H9 (cell line): ENCODE measurements around the gene GABRR2. TPM values are rescaled to one million over a fixed set of nuclear protein-coding genes. Genes with fewer than 3 reads are reported as not detected.
A peak's percentile ranks its signal among the peaks of the same experiment; 100 is the strongest.

Experiments used
- DNase-seq: peaks from one replicate; pipeline ENCODE4 v3.0.0-alpha.2; 2017
- H2AFZ ChIP-seq: one replicate; pipeline ENCODE4 v1.6.1; 2013; ENCODE audit warnings: mild to moderate bottlenecking, low read length, control low read depth, moderate library complexity
- H2AK5ac ChIP-seq: 2 replicates; pipeline ENCODE4 v1.6.1; 2013; ENCODE audit warnings: low read length, control low read depth, mixed read lengths; ENCODE audit not compliant: insufficient read length
- H2BK120ac ChIP-seq: one replicate; pipeline ENCODE4 v1.6.1; 2013; ENCODE audit warnings: low read depth, mild to moderate bottlenecking, low read length, control low read depth, inconsistent platforms; ENCODE audit not compliant: poor library complexity, severe bottlenecking
- H2BK12ac ChIP-seq: 2 replicates; pipeline ENCODE4 v1.6.1; 2013; ENCODE audit warnings: low read length, control low read depth, mixed read lengths, low read depth; ENCODE audit not compliant: insufficient read length
- H2BK15ac ChIP-seq: 2 replicates; pipeline ENCODE4 v1.6.1; 2013; ENCODE audit warnings: low read depth, low read length, control low read depth
- H2BK20ac ChIP-seq: one replicate; pipeline ENCODE4 v1.6.1; 2013; ENCODE audit warnings: low read depth, mild to moderate bottlenecking, low read length, control low read depth, inconsistent platforms; ENCODE audit not compliant: poor library complexity, severe bottlenecking
- H2BK5ac ChIP-seq: 2 replicates; pipeline ENCODE4 v1.6.1; 2013; ENCODE audit warnings: low read length, control low read depth, mixed read lengths; ENCODE audit not compliant: insufficient read length
- H3K14ac ChIP-seq: 2 replicates; pipeline ENCODE4 v1.6.1; 2013; ENCODE audit warnings: low read length, control low read depth; ENCODE audit not compliant: insufficient read depth
- H3K18ac ChIP-seq: 2 replicates; pipeline ENCODE4 v1.6.1; 2013; ENCODE audit warnings: low read depth, mild to moderate bottlenecking, mixed read lengths, low read length, control low read depth; ENCODE audit not compliant: insufficient read length
- H3K23ac ChIP-seq: 2 replicates; pipeline ENCODE4 v1.6.1; 2013; ENCODE audit warnings: low read length, control low read depth, mixed read lengths, low read depth; ENCODE audit not compliant: insufficient read length
- H3K23me2 ChIP-seq: 2 replicates; pipeline ENCODE4 v1.6.1; 2013; ENCODE audit warnings: low read depth, mild to moderate bottlenecking, mixed read lengths, low read length, control low read depth; ENCODE audit not compliant: insufficient read length, poor library complexity, severe bottlenecking
- H3K27ac ChIP-seq: 2 replicates; pipeline ENCODE4 v1.5.1; 2013; ENCODE audit warnings: low read length, control low read depth, mixed read lengths, low read depth; ENCODE audit not compliant: insufficient read length
- H3K27me3 ChIP-seq: 2 replicates; pipeline ENCODE4 v1.6.1; 2013; ENCODE audit warnings: low read length, control low read depth, inconsistent platforms; ENCODE audit not compliant: insufficient read depth
- H3K4ac ChIP-seq: 2 replicates; pipeline ENCODE4 v1.6.1; 2013; ENCODE audit warnings: low read depth, mild to moderate bottlenecking, control low read depth, inconsistent platforms, low read length, moderate library complexity
- H3K4me1 ChIP-seq: 2 replicates; pipeline ENCODE4 v1.6.1; 2013; ENCODE audit warnings: low read length, control low read depth, inconsistent platforms; ENCODE audit not compliant: insufficient read depth
- H3K4me2 ChIP-seq: 2 replicates; pipeline ENCODE4 v1.6.1; 2013; ENCODE audit warnings: low read length, control low read depth, mixed read lengths; ENCODE audit not compliant: insufficient read length, insufficient read depth
- H3K56ac ChIP-seq: 2 replicates; pipeline ENCODE4 v1.6.1; 2013; ENCODE audit warnings: low read depth, mild to moderate bottlenecking, mixed read lengths, low read length, control low read depth; ENCODE audit not compliant: insufficient read length
- H3K79me1 ChIP-seq: 2 replicates; pipeline ENCODE4 v1.6.1; 2013; ENCODE audit warnings: low read depth, mild to moderate bottlenecking, moderate library complexity, low read length, control low read depth, inconsistent platforms; ENCODE audit not compliant: insufficient read depth, poor library complexity, severe bottlenecking
- H3K79me2 ChIP-seq: 2 replicates; pipeline ENCODE4 v1.6.1; 2013; ENCODE audit warnings: low read length, control low read depth, inconsistent platforms; ENCODE audit not compliant: insufficient read depth
- H3K9ac ChIP-seq: 2 replicates; pipeline ENCODE4 v1.6.1; 2013; ENCODE audit warnings: low read length, control low read depth, mixed read lengths; ENCODE audit not compliant: insufficient read length; ENCODE audit errors: extremely low read depth
- H3K9me3 ChIP-seq: one replicate; pipeline ENCODE4 v1.6.1; 2013; ENCODE audit warnings: low read depth, low read length, inconsistent platforms; ENCODE audit not compliant: control insufficient read depth
- H3T11ph ChIP-seq: one replicate; pipeline ENCODE4 v1.6.1; 2013; ENCODE audit warnings: mild to moderate bottlenecking, low read length, control low read depth, inconsistent platforms
- H4K20me1 ChIP-seq: one replicate; pipeline ENCODE4 v1.6.1; 2013; ENCODE audit not compliant: control insufficient read depth, insufficient read length, insufficient read depth
- H4K5ac ChIP-seq: 2 replicates; pipeline ENCODE4 v1.6.1; 2013; ENCODE audit warnings: low read depth, mild to moderate bottlenecking, mixed read lengths, low read length, control low read depth; ENCODE audit not compliant: insufficient read length
- H4K8ac ChIP-seq: replicated peaks from 2 replicates; pipeline ENCODE4 v1.6.1; 2013; ENCODE audit warnings: low read length, control low read depth, mixed read lengths, low read depth; ENCODE audit not compliant: insufficient read length
- H4K91ac ChIP-seq: 2 replicates; pipeline ENCODE4 v1.6.1; 2013; ENCODE audit warnings: low read depth, mild to moderate bottlenecking, moderate library complexity, mixed read lengths, low read length, control low read depth; ENCODE audit not compliant: insufficient read length
- H3K27ac Mint-ChIP-seq, 3 experiments: 2 replicates in 2 of 3; 3 replicates in 1 of 3; pipeline ENCODE4 v1.8.0; 2020 to 2021; ENCODE audit warnings: mixed read lengths in 3 of 3, mild to moderate bottlenecking in 1 of 3, moderate library complexity in 1 of 3
- H3K27me3 Mint-ChIP-seq: 2 replicates; pipeline ENCODE4 v1.8.0; 2021; ENCODE audit warnings: low read depth, mild to moderate bottlenecking, moderate library complexity, mixed read lengths
- H3K36me3 Mint-ChIP-seq, 3 experiments: 2 replicates in 2 of 3; 3 replicates in 1 of 3; pipeline ENCODE4 v1.8.0; 2020 to 2021; ENCODE audit warnings: low read depth in 3 of 3, mixed read lengths in 3 of 3; ENCODE audit not compliant: insufficient read depth in 1 of 3
- H3K4me1 Mint-ChIP-seq, 2 experiments: 2 replicates each; pipeline ENCODE4 v1.8.0; 2020; ENCODE audit warnings: mixed read lengths in 2 of 2
- H3K4me3 Mint-ChIP-seq, 2 experiments: 2 replicates in 1 of 2; 3 replicates in 1 of 2; pipeline ENCODE4 v1.8.0; 2020 to 2021; ENCODE audit warnings: mild to moderate bottlenecking in 2 of 2, mixed read lengths in 2 of 2, moderate library complexity in 1 of 2
- H3K9me3 Mint-ChIP-seq, 2 experiments: 2 replicates in 1 of 2; 3 replicates in 1 of 2; pipeline ENCODE4 v1.8.0; 2020; ENCODE audit warnings: mild to moderate bottlenecking in 2 of 2, mixed read lengths in 2 of 2, moderate library complexity in 1 of 2
- CTCF ChIP-seq: fragments of 200-600 bp; sonication (generic); conservative IDR thresholded peaks from 3 replicates; pipeline ENCODE4 v1.8.0; 2021; ENCODE audit warnings: antibody characterized with exemption, mild to moderate bottlenecking
- WGBS: extraction: QIAGEN DNeasy Blood & Tissue Kit; methylation state at CpG from one replicate; pipeline ENCODE4 v1.1.7; 2013; ENCODE audit warnings: missing lambda C conversion rate, low lambda C conversion rate, mixed read lengths; ENCODE audit not compliant: insufficient read length; ENCODE audit errors: extremely low coverage; 5-methylcytosine and 5-hydroxymethylcytosine counted together
- total RNA-seq: library from RNA; stranded (reverse); gene quantifications from 2 replicates; pipeline ENCODE4 v1.2.1, GENCODE V29; 2021

GABRR2 gene
- total RNA-seq, 1 experiment from 2014 or later, result not detected

GRCh38 chr6:89352278-89353117 is 37.4 kb upstream of the GABRR2 start, which contains the start of gene UBE2J1:
Gene UBE2J1 (minus strand): TSS chr6:89352722. CDS start chr6:89352569, 153 bp downstream.
- Histone ChIP-seq H3K56ac (no peak within 1 kb of the TSS), H2BK15ac (no peak within 1 kb of the TSS), H2BK5ac (no peak within 1 kb of the TSS), H4K20me1 (no peaks in the 10 kb centered on the region), H3K23me2 (peaks cover 8% of the 10 kb centered on the region), H2BK12ac (peak within 1 kb of the TSS; percentile 25), H4K8ac (no peak within 1 kb of the TSS), H2BK120ac (no peak within 1 kb of the TSS), H3K79me1 (no peaks in the 10 kb centered on the region), H3K27ac (no peak within 1 kb of the TSS), H3K4ac (no peak within 1 kb of the TSS), H3K4me2 (peak within 1 kb of the TSS; percentile 67), H3K9ac (peak within 1 kb of the TSS; percentile 73), H4K91ac (no peak within 1 kb of the TSS), H4K5ac (peak within 1 kb of the TSS; percentile 53), H2AFZ (no peak within 1 kb of the TSS), H3K23ac (no peak within 1 kb of the TSS), H2BK20ac (no peak within 1 kb of the TSS), H3K79me2 (no peaks in the 10 kb centered on the region), H3K4me1 (no peaks in the 10 kb centered on the region), H3K9me3 (no peaks in the 10 kb centered on the region), H3K27me3 (no peaks in the 10 kb centered on the region), H3K14ac (peak within 1 kb of the TSS; percentile 98), H2AK5ac (no peak within 1 kb of the TSS), H3K18ac (peak within 1 kb of the TSS; percentile 95), H3T11ph (no peak within 1 kb of the TSS)
- H3K27ac Mint-ChIP-seq, result peak within 1 kb of the TSS in 2 of 3 experiments; percentile 57 to 85; a peak in 4 of 7 replicates
- peaks cover 22 to 30% of the 10 kb centered on the region in 2 experiments for H3K4me1 Mint-ChIP-seq
- no CpG with 5 or more reads among the region's 102 CpGs for WGBS
- H3K27me3 Mint-ChIP-seq, result peaks cover 13% of the 10 kb centered on the region
- peaks cover 0 to 4% (median 0%) of the 10 kb centered on the region in 3 experiments; a peak in 1 of 7 replicates for H3K36me3 Mint-ChIP-seq
- TF ChIP-seq CTCF, result no peak
- H3K4me3 Mint-ChIP-seq, result peak within 1 kb of the TSS; percentile 83 to 90
- peak; percentile 80 for DNase-seq
- H3K9me3 Mint-ChIP-seq, result no peaks in the 10 kb centered on the region
